ENCODE data around the gene SFXN5. TPM values are rescaled to one million over a fixed set of nuclear protein-coding genes. Genes with fewer than 3 reads are reported as not detected.
"Not testable (repeated sequence)": the region's sequence is repeated elsewhere in the genome, so short reads cannot be mapped to it uniquely, and the experiment has no call there.

SFXN5 gene
- polyA plus RNA-seq, 1 donor from 2014 or later = 5.8 TPM

DNA sequence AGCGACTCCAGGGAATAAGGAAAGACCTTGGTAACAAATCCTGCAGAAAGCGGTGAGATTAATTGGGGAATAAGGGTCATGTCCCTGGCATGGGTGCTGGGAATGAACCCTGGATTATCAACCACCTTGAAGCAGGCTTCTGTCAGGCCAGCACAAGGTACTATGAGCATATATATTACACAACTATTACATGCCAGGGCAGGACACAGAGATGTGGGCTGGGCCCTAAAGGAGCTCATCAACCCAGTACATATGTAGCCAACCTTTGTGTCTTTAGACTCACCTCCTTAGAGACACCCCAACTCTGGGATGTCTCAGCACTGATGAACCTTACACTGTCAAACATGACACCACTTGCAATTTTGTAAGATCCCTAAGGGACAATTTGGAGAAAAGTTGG is 3.4 kb downstream of the SFXN5 start (continued):
- TF ChIP-seq MXI1 (conservative IDR thresholded peaks at IDR 0.05; ENCODE audit: poor library complexity, severe bottlenecking) = no peak

- H2AFZ ChIP-seq (ENCODE audit: low read depth, low read length) = no peak overlapping the region
- H3K9ac ChIP-seq (ENCODE audit: low read length) = no peak overlapping the region
- H3K4me2 ChIP-seq (ENCODE audit: low read length) = no peak overlapping the region
- no peaks in the 10 kb centered on the region for H3K9me2 ChIP-seq (ENCODE audit: insufficient read depth, low read length)
- no peaks in the 10 kb centered on the region for H3F3A ChIP-seq (ENCODE audit: insufficient read depth, low read length, poor library complexity, severe bottlenecking)
- H3K79me2 ChIP-seq (replicated peaks; ENCODE audit: insufficient read depth, low read length) = peaks cover 6% of the 10 kb centered on the region
- H3K9me3 ChIP-seq (ENCODE audit: low read length) = no peaks in the 10 kb centered on the region
- TF ChIP-seq TAF1 (IDR thresholded peaks at IDR 0.05; ENCODE audit: low read depth) (no peak), EP300 (conservative IDR thresholded peaks at IDR 0.05; ENCODE audit: poor library complexity, severe bottlenecking) (no peak), REST (IDR thresholded peaks at IDR 0.05; ENCODE audit: borderline replicate concordance) (no peak), POLR2AphosphoS5 (IDR thresholded peaks at IDR 0.05) (no peak), EZH2 (IDR thresholded peaks at IDR 0.05; ENCODE audit: borderline replicate concordance, insufficient read depth, low read length, poor library complexity, severe bottlenecking) (no peak), RAD21 (conservative IDR thresholded peaks at IDR 0.05) (no peak), MXI1 (conservative IDR thresholded peaks at IDR 0.05; ENCODE audit: poor library complexity, severe bottlenecking) (no peak), SMC3 (conservative IDR thresholded peaks at IDR 0.05; ENCODE audit: poor library complexity) (no peak)
- TF ChIP-seq, protein P1, sequence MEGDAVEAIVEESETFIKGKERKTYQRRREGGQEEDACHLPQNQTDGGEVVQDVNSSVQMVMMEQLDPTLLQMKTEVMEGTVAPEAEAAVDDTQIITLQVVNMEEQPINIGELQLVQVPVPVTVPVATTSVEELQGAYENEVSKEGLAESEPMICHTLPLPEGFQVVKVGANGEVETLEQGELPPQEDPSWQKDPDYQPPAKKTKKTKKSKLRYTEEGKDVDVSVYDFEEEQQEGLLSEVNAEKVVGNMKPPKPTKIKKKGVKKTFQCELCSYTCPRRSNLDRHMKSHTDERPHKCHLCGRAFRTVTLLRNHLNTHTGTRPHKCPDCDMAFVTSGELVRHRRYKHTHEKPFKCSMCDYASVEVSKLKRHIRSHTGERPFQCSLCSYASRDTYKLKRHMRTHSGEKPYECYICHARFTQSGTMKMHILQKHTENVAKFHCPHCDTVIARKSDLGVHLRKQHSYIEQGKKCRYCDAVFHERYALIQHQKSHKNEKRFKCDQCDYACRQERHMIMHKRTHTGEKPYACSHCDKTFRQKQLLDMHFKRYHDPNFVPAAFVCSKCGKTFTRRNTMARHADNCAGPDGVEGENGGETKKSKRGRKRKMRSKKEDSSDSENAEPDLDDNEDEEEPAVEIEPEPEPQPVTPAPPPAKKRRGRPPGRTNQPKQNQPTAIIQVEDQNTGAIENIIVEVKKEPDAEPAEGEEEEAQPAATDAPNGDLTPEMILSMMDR (IDR thresholded peaks at IDR 0.05; ENCODE audit: poor library complexity, severe bottlenecking) = no peak
- H3K27ac ChIP-seq (ENCODE audit: low read length) = no peak overlapping the region
- no peaks in the 10 kb centered on the region for H3K27me3 ChIP-seq (ENCODE audit: insufficient read depth, low read depth, low read length)
- H4K20me1 ChIP-seq (ENCODE audit: insufficient read depth) = no peaks in the 10 kb centered on the region
- H3K4me3 ChIP-seq (ENCODE audit: low read length) = no peak overlapping the region
- H3K36me3 ChIP-seq (ENCODE audit: insufficient read depth, low read length) = no peaks in the 10 kb centered on the region
Observed at GRCh38 chr2:73067043-73067442, 4.5 kb downstream of the SFXN5 start.

- H3K9me2 ChIP-seq (ENCODE audit: insufficient read depth, low read length); H3K79me2 ChIP-seq (replicated peaks; ENCODE audit: insufficient read depth, low read length); H3K4me2 ChIP-seq (ENCODE audit: low read length); H4K20me1 ChIP-seq (ENCODE audit: insufficient read depth); H3K27me3 ChIP-seq (ENCODE audit: insufficient read depth, low read depth, low read length); H3F3A ChIP-seq (ENCODE audit: insufficient read depth, low read length, poor library complexity, severe bottlenecking); H3K27ac ChIP-seq (ENCODE audit: low read length); H2AFZ ChIP-seq (ENCODE audit: low read depth, low read length); H3K36me3 ChIP-seq (ENCODE audit: insufficient read depth, low read length); H3K9me3 ChIP-seq (ENCODE audit: low read length); H3K4me3 ChIP-seq (ENCODE audit: low read length); H3K9ac ChIP-seq (ENCODE audit: low read length): not testable (repeated sequence)
Observed at GRCh38 chr2:73065070-73065469, 6.4 kb downstream of the SFXN5 start.

All from neural cell (in vitro differentiated cells).